ENCODE data around the gene STRIT1. TPM values are rescaled to one million over a fixed set of nuclear protein-coding genes. Genes with fewer than 3 reads are reported as not detected.
A peak's percentile ranks its signal among the peaks of the same experiment; 100 is the strongest.

The STRIT1 gene
- total RNA-seq, 2 donors from 2014 or later: not detected

DNA sequence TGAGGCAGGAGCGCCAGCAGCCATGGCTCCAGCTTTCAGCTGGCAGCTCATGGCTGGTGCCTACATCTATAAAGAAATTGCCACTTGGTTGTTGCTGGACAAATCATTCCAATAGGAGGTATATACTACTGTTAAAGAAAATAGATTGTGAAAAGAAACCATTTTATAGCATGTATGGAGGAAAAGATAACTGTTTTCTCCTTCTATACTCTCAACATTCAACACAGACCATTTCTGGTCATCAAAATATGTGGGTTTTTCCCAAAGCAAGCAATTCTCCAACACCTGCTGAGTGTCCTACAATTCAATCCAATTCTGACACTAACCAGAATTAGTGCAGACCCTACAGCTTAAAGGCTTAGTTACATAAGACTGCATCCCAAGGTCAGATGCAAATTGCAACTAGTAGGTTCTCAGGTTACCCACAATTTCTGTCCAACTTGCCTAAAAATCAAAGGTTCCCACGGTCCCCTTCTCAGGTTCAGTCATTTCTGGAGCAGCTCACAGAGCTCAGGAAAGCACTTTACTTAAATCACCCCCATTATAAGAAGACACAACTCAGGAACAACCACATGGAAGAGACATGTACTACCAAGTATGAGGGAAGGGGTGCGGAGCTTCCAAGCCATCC lies 42.4 kb upstream of the STRIT1 start:
- TF ChIP-seq, protein P1, sequence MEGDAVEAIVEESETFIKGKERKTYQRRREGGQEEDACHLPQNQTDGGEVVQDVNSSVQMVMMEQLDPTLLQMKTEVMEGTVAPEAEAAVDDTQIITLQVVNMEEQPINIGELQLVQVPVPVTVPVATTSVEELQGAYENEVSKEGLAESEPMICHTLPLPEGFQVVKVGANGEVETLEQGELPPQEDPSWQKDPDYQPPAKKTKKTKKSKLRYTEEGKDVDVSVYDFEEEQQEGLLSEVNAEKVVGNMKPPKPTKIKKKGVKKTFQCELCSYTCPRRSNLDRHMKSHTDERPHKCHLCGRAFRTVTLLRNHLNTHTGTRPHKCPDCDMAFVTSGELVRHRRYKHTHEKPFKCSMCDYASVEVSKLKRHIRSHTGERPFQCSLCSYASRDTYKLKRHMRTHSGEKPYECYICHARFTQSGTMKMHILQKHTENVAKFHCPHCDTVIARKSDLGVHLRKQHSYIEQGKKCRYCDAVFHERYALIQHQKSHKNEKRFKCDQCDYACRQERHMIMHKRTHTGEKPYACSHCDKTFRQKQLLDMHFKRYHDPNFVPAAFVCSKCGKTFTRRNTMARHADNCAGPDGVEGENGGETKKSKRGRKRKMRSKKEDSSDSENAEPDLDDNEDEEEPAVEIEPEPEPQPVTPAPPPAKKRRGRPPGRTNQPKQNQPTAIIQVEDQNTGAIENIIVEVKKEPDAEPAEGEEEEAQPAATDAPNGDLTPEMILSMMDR (conservative IDR thresholded peaks at IDR 0.05): no peak
- 84 to 90% methylated on average over 2 to 3 of the region's 3 CpGs for WGBS, 2 experiments (ENCODE audit: insufficient coverage in 1 of 2, insufficient read length in 1 of 2)

DNA sequence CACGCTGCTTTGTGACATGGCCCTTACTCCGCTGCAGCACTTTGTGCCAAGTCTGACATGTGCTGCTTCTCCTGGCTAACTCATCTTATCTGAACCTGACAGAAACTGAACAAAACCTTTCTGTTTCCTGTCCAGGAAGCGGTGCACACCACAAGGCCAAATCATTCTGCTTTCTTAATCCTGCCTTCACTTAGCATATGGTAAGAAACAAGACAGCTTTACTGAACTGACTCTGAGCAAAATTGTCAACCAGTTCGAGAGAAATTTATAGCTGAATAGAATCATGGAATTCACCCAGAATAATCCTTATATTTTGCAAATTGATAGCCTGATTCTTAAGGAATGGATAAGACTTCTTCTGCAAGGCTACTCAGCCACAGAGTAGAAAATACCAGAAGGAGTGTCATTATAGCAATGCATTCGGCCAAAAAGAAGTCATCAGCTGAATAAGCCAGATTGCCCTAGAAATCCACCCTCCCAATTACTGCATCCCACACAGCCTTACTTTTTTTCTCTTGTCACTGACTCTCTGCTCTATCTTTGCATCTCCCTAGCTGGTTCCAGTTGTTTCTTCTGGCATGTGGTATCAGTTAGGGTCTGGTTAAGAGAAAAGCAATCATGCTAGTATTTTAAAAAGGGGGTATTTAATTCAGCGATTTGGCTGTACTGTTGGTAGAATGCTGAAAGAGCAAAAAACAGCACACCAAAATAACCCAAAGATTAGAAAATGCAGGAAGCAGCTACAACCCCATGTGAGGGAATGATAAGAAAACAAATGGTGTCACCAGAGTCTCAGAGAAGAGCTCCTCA lies 41.6 kb upstream of the STRIT1 start:
- Mint-ChIP-seq H3K36me3 (ENCODE audit: low read depth) (no peaks in the 10 kb centered on the region), H3K27me3 (ENCODE audit: insufficient read depth) (no peaks in the 10 kb centered on the region), H3K4me3 (no peak overlapping the region), H3K9me3 (peaks cover 1% of the 10 kb centered on the region), H3K27ac (peak overlapping the region; percentile 5), H3K4me1 (peaks cover 8% of the 10 kb centered on the region)
- TF ChIP-seq, protein P1 (conservative IDR thresholded peaks at IDR 0.05): no peak
- Histone ChIP-seq H3K27me3 (ENCODE audit: control insufficient read depth, insufficient read depth, low read length, poor library complexity, severe bottlenecking) (no peaks in the 10 kb centered on the region), H3K9me3 (ENCODE audit: control insufficient read depth, low read length) (peaks cover 20% of the 10 kb centered on the region), H3K36me3 (ENCODE audit: control insufficient read depth, insufficient read depth, low read length) (no peaks in the 10 kb centered on the region), H3K9ac (ENCODE audit: extremely low read depth, low read length, poor library complexity, severe bottlenecking) (no peak overlapping the region), H3K4me1 (ENCODE audit: control insufficient read depth, insufficient read depth, low read length) (no peaks in the 10 kb centered on the region), H3K4me3 (ENCODE audit: low read length) (no peak overlapping the region), H3K27ac (ENCODE audit: low read depth, low read length) (no peak overlapping the region)
- WGBS, 2 experiments (ENCODE audit: insufficient coverage in 1 of 2, insufficient read length in 1 of 2): 91 to 100% methylated on average over 4 to 6 of the region's 6 CpGs
- DNase-seq: no peak

More for the DNA sequence above, 42.4 kb upstream of the STRIT1 start:
- peaks cover 8% of the 10 kb centered on the region for H3K4me1 Mint-ChIP-seq
- no peak overlapping the region for H3K4me3 Mint-ChIP-seq
- peak overlapping the region; percentile 63 for H3K27ac Mint-ChIP-seq
- no peaks in the 10 kb centered on the region for H3K36me3 Mint-ChIP-seq (ENCODE audit: low read depth)
- no peak overlapping the region for H3K4me3 ChIP-seq (ENCODE audit: low read length)
- no peaks in the 10 kb centered on the region for H3K36me3 ChIP-seq (ENCODE audit: control insufficient read depth, insufficient read depth, low read length)
- no peak overlapping the region for H3K9ac ChIP-seq (ENCODE audit: extremely low read depth, low read length, poor library complexity, severe bottlenecking)
- H3K27ac ChIP-seq (ENCODE audit: low read depth, low read length): no peak overlapping the region
- no peak for DNase-seq
- no peaks in the 10 kb centered on the region for H3K4me1 ChIP-seq (ENCODE audit: control insufficient read depth, insufficient read depth, low read length)
- peaks cover 1% of the 10 kb centered on the region for H3K9me3 Mint-ChIP-seq
- H3K27me3 ChIP-seq (ENCODE audit: control insufficient read depth, insufficient read depth, low read length, poor library complexity, severe bottlenecking): no peaks in the 10 kb centered on the region
- no peaks in the 10 kb centered on the region for H3K27me3 Mint-ChIP-seq (ENCODE audit: insufficient read depth)
- peaks cover 16% of the 10 kb centered on the region for H3K9me3 ChIP-seq (ENCODE audit: control insufficient read depth, low read length)

DNA sequence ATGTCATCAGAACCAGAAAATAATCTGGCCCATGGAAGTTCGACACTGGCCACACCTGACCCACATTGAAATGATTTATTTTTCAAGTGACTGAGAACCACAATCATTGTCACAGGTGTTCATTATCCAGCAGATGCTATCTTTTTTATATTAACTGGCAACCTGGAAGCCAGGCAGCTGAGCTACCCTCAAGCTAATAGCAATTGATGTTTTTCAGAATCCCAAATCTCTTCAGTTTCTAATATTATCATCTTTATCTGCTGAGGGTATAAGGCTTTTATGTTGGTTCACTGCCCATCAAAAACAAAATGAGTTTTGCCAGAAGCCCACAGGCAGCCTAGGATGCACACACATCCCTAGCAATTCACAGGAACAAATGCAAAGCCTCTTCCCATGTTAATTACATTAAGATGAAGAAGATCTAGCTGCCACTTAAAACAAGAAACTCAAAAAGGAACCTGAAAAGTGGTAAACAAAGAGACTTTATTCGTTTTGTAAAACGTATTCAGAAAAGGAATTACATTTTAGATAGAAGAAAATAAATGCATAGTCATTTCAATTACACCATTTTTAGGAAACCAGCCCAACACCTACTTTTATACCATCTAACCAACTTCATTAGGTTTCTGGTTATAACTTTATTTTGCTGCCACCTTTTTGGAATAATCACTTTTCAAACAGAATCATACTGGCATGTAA lies 40.9 kb upstream of the STRIT1 start:
- Histone ChIP-seq H3K36me3 (ENCODE audit: control insufficient read depth, insufficient read depth, low read length) (no peaks in the 10 kb centered on the region), H3K9me3 (ENCODE audit: control insufficient read depth, low read length) (peaks cover 23% of the 10 kb centered on the region), H3K27me3 (ENCODE audit: control insufficient read depth, insufficient read depth, low read length, poor library complexity, severe bottlenecking) (no peaks in the 10 kb centered on the region), H3K4me1 (ENCODE audit: control insufficient read depth, insufficient read depth, low read length) (no peaks in the 10 kb centered on the region), H3K4me3 (ENCODE audit: low read length) (no peak overlapping the region), H3K27ac (ENCODE audit: low read depth, low read length) (no peak overlapping the region), H3K9ac (ENCODE audit: extremely low read depth, low read length, poor library complexity, severe bottlenecking) (no peak overlapping the region)
- Mint-ChIP-seq H3K27ac (no peak overlapping the region), H3K27me3 (ENCODE audit: insufficient read depth) (no peaks in the 10 kb centered on the region), H3K36me3 (ENCODE audit: low read depth) (no peaks in the 10 kb centered on the region), H3K4me3 (no peak overlapping the region), H3K9me3 (peaks cover 1% of the 10 kb centered on the region), H3K4me1 (peaks cover 8% of the 10 kb centered on the region)
- TF ChIP-seq, protein P1 (conservative IDR thresholded peaks at IDR 0.05): no peak
- no peak for DNase-seq
- 93 to 100% methylated on average over 1 to 3 of the region's 3 CpGs for WGBS, 2 experiments (ENCODE audit: insufficient coverage in 1 of 2, insufficient read length in 1 of 2)

All from endodermal cell (in vitro differentiated cells).